Stomach (tissue), 9 donors: ENCODE data around the gene STRBP. TPM values are rescaled to one million over a fixed set of nuclear protein-coding genes. Genes with fewer than 3 reads are reported as not detected.

Experiments used
- DNase-seq, 2 donors: peaks; one replicate each; pipeline versions ENCODE4 v3.0.0 to v3.0.0-alpha.2; 2013 to 2019
- H3K27ac ChIP-seq, 5 donors: fragments of 200-600 bp in 4 of 5; sonication (generic) in 4 of 5; one replicate each; pipeline ENCODE4 v1.5.1; 2013 to 2019; ENCODE audit warnings: mild to moderate bottlenecking in 1 of 5, moderate library complexity in 1 of 5
- H3K27me3 ChIP-seq, 3 donors: fragments of 200-600 bp; sonication (generic); one replicate each; pipeline ENCODE4 v1.5.1; 2017 to 2019; ENCODE audit warnings: mixed run types in 1 of 3
- H3K36me3 ChIP-seq, 4 donors: fragments of 200-600 bp; sonication (generic); 1 replicate in 3 of 4; 2 replicates in 1 of 4; pipeline ENCODE4 v1.5.1; 2016 to 2019
- H3K4me1 ChIP-seq, 4 donors: fragments of 200-600 bp; sonication (generic); one replicate each; pipeline ENCODE4 v1.5.1; 2016 to 2019
- H3K4me3 ChIP-seq, 4 donors: fragments of 200-600 bp; sonication (generic) in 3 of 4; one replicate each; pipeline ENCODE4 v1.5.1; 2016 to 2019; ENCODE audit warnings: mild to moderate bottlenecking in 1 of 4
- H3K9me3 ChIP-seq, 4 donors: fragments of 200-600 bp; sonication (generic); one replicate each; pipeline ENCODE4 v1.5.1; 2016 to 2019
- EP300 ChIP-seq: sonication (generic); formaldehyde crosslinking; IDR thresholded peaks from one replicate; pipeline ENCODE4 v1.6.1; 2017; ENCODE audit warnings: antibody characterized with exemption
- POLR2A ChIP-seq, 4 donors: fragments of 450-650 bp; IDR thresholded peaks; one replicate each; pipeline ENCODE4 v1.6.1; 2016; ENCODE audit warnings: antibody characterized with exemption in 4 of 4, control low read depth in 2 of 4, mild to moderate bottlenecking in 1 of 4, moderate library complexity in 1 of 4
- POLR2AphosphoS5 ChIP-seq, 3 donors: sonication (generic); formaldehyde crosslinking; IDR thresholded peaks; one replicate each; pipeline ENCODE4 v1.6.1; 2016; ENCODE audit warnings: antibody characterized with exemption in 3 of 3
- WGBS, 5 donors: extraction: QIAGEN DNeasy Blood & Tissue Kit in 3 of 5; methylation state at CpG; one replicate each; pipeline versions ENCODE4 v1.1.5 to v1.1.7; 2013 to 2018; 5-methylcytosine and 5-hydroxymethylcytosine counted together
- intact Hi-C: fragments of 100-400 bp; cut with DNase I; formaldehyde crosslinking; loops from one replicate; pipeline ENCODE4 v1.15.1; 2023; ENCODE audit warnings: low total_unique reads
- polyA plus RNA-seq, 3 donors: library from polyadenylated mRNA; stranded (reverse); fragments of 200-250 nt; gene quantifications; one replicate each; pipeline ENCODE4 v1.2.3, GENCODE V29; 2013
- total RNA-seq, 5 donors: library from RNA; depleted of rRNA; stranded (reverse); fragments of >200 nt; gene quantifications; one replicate each; pipeline versions ENCODE4 v1.1.0 to v1.2.3, GENCODE V29; 2014 to 2016
- TF ChIP-seq, protein P1 (sequence below), 7 experiments: fragments of 450-650 bp in 4 of 7; fragments of 200-600 bp in 3 of 7; sonication (generic) in 3 of 7; IDR thresholded peaks; one replicate each; pipeline ENCODE4 v1.5.1; 2016 to 2019; ENCODE audit warnings: antibody characterized with exemption in 7 of 7, control low read depth in 2 of 7, mild to moderate bottlenecking in 1 of 7
- donor health status: healthy with polysubstance abuse.
- donor health status: Bipolar disorder and iron deficiency.
- donor health status: healthy.

STRBP gene
- total and polyA plus RNA-seq, 8 donors = 5.5 to 21.0 (median 10.2) TPM

GRCh38 chr9:123085916-123086315, 182.5 kb downstream of the STRBP start:
- TF ChIP-seq POLR2A (IDR thresholded peaks at IDR 0.05) (no peak), POLR2AphosphoS5 (IDR thresholded peaks at IDR 0.05) (no peak), EP300 (no peak)
- TF ChIP-seq, protein P1, sequence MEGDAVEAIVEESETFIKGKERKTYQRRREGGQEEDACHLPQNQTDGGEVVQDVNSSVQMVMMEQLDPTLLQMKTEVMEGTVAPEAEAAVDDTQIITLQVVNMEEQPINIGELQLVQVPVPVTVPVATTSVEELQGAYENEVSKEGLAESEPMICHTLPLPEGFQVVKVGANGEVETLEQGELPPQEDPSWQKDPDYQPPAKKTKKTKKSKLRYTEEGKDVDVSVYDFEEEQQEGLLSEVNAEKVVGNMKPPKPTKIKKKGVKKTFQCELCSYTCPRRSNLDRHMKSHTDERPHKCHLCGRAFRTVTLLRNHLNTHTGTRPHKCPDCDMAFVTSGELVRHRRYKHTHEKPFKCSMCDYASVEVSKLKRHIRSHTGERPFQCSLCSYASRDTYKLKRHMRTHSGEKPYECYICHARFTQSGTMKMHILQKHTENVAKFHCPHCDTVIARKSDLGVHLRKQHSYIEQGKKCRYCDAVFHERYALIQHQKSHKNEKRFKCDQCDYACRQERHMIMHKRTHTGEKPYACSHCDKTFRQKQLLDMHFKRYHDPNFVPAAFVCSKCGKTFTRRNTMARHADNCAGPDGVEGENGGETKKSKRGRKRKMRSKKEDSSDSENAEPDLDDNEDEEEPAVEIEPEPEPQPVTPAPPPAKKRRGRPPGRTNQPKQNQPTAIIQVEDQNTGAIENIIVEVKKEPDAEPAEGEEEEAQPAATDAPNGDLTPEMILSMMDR (IDR thresholded peaks at IDR 0.05) = no peak
- Histone ChIP-seq H3K36me3 (peaks cover 15 to 86% (median 80%) of the 10 kb centered on the region in 4 donors), H3K4me3 (no peak overlapping the region), H3K27me3 (no peaks in the 10 kb centered on the region), H3K4me1 (peaks cover 0 to 1% (median 0%) of the 10 kb centered on the region in 4 donors), H3K27ac (no peak overlapping the region), H3K9me3 (no peaks in the 10 kb centered on the region)
- DNase-seq = no peak
- intact Hi-C loops = no loop called here
- 56 to 64% (median 63%) methylated on average over 2 of the region's 2 CpGs for whole genome bisulfite sequencing, 5 donors

DNA sequence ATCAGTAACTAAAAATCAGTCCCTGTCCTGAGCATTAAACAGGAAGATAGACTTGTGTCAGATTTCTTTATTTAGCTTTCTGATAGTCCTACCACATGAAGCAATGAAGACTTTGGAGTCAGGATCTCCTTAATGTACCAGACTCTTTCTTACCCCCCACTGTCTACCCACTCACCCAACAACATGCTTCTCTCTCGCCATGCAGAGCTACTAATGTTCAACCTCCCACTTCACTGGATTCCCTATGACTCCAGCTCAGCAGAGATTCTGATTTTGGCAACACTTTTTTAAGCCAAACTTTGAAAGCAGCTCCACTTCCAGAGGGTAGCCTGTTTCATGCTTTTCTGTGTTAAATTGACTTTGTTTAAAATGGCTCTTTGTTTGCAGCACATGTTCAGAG, 184.1 kb downstream of the STRBP start:
- peaks cover 11 to 86% (median 80%) of the 10 kb centered on the region in 4 donors for H3K36me3 ChIP-seq
- no peak overlapping the region for H3K4me3 ChIP-seq
- intact Hi-C loops = no loop called here
- H3K27me3 ChIP-seq = no peaks in the 10 kb centered on the region
- TF ChIP-seq, protein P1 (IDR thresholded peaks at IDR 0.05) = no peak
- TF ChIP-seq POLR2A (IDR thresholded peaks at IDR 0.05) = no peak
- no peak for TF ChIP-seq EP300
- TF ChIP-seq POLR2AphosphoS5 (IDR thresholded peaks at IDR 0.05) = no peak
- 95 to 100% (median 100%) methylated on average over 1 of the region's 1 CpG for WGBS, 5 donors
- no peaks in the 10 kb centered on the region for H3K4me1 ChIP-seq
- no peak overlapping the region for H3K27ac ChIP-seq
- DNase-seq = no peak
- no peaks in the 10 kb centered on the region for H3K9me3 ChIP-seq

GRCh38 chr9:123083680-123084079, 184.7 kb downstream of the STRBP start:
- Histone ChIP-seq H3K4me3 (no peak overlapping the region), H3K4me1 (no peaks in the 10 kb centered on the region), H3K27me3 (no peaks in the 10 kb centered on the region), H3K36me3 (peaks cover 13 to 87% (median 82%) of the 10 kb centered on the region in 4 donors), H3K9me3 (no peaks in the 10 kb centered on the region), H3K27ac (no peak overlapping the region)
- 51 to 64% (median 58%) methylated on average over 6 of the region's 6 CpGs for WGBS, 5 donors
- TF ChIP-seq, protein P1 (IDR thresholded peaks at IDR 0.05) = no peak
- TF ChIP-seq POLR2AphosphoS5 (IDR thresholded peaks at IDR 0.05) (no peak), EP300 (no peak), POLR2A (IDR thresholded peaks at IDR 0.05) (no peak)
- intact Hi-C loops = no loop called here
- DNase-seq = no peak

- Histone ChIP-seq H3K36me3 (peaks cover 16 to 90% (median 83%) of the 10 kb centered on the region in 4 donors), H3K27me3 (no peaks in the 10 kb centered on the region), H3K27ac (no peak overlapping the region), H3K4me3 (no peak overlapping the region), H3K4me1 (no peaks in the 10 kb centered on the region), H3K9me3 (no peaks in the 10 kb centered on the region)
- intact Hi-C loops = no loop called here
- WGBS, 5 donors = 22 to 43% (median 32%) methylated on average over 2 of the region's 2 CpGs
- DNase-seq = peak in 1 of 2 donors; percentile 67
- TF ChIP-seq, protein P1 (IDR thresholded peaks at IDR 0.05) = peak in 5 of 7 experiments; percentile 22 to 52 (median 41)
- TF ChIP-seq POLR2A (IDR thresholded peaks at IDR 0.05) = no peak
Measured at GRCh38 chr9:123081824-123082223, 186.6 kb downstream of the STRBP start.
